ENCODE data around the gene C11orf52.
"Not testable (repeated sequence)": the region's sequence is repeated elsewhere in the genome, so short reads cannot be mapped to it uniquely, and the experiment has no call there.

Gene C11orf52

DNA sequence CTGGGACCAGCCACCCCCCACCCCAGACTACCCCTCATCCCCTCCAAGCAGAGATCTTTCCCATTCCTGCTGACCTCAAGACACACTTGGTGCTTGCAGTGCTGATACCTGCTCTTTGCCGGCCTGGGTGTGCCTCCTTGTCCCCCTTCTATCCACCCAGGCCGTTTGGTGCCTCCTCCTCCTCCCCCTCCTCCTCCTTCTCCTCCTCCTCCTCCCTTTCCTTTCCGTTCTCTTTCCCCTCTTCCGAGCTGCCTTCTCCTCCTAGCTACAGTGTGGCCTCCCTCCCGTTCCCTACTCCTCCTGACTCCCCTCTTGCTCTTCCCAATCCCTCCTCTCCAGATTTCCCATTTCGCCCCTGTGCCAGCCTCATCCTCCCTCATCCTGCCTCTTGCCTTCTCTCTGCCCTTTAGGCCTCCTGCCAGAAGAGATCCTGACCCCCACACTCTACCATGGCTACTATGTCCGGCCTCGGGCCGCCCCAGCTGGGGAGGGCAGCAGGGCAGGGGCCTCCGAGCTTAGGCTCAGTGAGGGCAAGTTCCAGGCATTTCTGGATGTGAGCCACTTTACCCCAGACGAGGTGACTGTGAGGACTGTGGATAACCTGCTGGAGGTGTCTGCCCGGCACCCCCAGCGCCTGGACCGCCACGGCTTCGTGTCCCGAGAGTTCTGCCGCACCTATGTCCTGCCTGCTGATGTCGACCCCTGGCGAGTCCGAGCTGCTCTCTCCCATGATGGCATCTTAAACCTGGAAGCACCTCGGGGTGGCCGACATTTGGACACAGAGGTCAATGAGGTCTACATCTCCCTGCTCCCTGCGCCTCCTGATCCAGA lies 5.5 kb upstream of the C11orf52 start:
- DNase-seq: no peak

DNA sequence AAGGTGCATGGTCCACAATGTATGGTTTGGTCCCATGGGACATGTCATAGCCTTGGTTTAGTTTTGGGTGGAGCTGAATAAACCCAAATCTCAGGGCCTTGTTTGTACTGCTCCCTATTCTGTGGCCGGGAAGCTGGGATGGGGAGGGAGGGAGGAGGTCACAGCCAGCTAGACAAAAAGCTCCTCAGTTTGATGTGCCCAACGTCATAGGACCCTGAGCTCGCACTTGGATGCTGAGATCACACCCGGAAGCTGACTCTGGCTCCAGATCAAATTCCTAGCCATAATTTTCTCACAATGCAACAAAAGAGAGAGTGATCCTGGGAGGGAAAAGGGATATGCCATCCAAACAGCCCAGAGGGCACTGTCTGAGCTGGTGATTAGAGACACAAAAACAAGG lies 4.7 kb upstream of the C11orf52 start:
- peak; percentile 20 for DNase-seq

DNA sequence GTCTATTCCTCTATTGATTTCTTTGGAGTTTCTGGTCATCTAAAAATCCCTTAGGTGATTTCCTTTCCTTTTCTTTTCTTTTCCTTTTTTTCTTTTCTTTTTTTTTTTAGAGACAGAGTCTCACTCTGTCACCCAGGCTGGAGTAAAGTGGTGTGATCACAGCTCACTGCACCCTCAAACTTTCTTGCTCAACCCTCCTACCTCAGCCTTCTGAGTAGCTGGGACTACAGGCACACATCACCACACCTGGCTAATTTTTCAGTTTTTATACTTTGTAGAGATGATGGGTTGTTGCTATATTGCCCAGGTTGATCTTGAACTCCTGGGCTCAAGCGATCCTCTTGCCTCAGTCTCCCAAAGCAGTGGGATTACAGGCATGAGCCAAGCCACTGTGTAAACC lies 1.9 kb upstream of the C11orf52 start:
- no peak for DNase-seq

DNA sequence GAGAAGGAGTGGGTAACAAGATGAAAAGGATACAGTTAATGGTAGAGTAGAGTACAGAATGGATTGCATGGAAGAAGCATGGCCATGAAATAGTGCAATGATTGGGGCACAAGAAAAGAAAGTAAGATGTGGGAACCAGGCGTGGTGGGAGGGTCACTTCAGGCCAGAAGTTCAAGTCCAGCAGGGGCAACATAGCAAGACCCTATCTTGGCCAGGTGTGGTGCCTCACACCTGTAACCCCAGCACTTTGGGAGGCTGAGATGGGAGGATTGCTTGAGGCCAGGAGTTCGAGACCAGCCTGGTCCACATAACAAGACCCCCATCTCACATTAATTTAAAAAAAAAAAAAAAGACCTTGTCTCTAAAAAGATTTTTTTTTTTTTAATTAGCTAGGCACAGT lies 1.4 kb upstream of the C11orf52 start:
- no peak for DNase-seq

DNA sequence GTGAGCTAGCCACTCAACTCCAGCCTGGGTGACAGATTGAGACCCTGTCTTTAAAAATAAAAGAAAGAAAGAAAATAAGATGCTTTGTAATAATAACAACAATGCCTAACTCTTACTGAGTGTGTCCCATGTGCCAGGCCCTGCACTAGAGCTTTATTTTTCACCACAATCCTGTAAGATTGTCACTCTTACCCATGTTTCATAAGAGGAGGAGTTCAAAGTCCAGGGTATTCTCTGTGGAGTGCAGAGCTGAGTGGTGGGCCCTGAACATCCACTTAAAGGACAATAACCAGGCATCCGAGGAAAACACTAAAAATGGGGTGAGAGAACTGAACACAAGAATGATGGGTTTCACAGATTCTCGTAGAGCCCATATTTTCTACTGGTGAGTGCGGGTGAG lies 925 bp upstream of the C11orf52 start:
- no peak for DNase-seq

DNA sequence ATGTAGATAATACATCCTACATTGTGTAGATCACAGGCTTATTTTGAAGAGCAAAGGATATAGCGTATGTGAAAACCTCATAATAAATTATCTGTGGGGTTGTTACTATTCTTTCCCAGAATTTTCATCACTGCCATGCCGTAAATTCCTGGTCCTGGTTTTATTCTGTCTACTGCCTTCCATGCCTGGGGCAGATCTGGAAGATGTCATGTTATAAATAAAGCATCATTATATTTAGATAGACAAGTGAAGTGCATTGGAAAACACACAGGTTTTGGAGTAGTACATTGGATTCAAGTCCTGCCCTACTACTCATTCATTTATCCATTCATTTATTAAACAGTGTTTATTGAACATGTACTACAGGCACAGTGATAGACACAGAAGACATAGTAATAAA lies 2.2 kb downstream of the C11orf52 start:
- DNase-seq: no peak

DNA sequence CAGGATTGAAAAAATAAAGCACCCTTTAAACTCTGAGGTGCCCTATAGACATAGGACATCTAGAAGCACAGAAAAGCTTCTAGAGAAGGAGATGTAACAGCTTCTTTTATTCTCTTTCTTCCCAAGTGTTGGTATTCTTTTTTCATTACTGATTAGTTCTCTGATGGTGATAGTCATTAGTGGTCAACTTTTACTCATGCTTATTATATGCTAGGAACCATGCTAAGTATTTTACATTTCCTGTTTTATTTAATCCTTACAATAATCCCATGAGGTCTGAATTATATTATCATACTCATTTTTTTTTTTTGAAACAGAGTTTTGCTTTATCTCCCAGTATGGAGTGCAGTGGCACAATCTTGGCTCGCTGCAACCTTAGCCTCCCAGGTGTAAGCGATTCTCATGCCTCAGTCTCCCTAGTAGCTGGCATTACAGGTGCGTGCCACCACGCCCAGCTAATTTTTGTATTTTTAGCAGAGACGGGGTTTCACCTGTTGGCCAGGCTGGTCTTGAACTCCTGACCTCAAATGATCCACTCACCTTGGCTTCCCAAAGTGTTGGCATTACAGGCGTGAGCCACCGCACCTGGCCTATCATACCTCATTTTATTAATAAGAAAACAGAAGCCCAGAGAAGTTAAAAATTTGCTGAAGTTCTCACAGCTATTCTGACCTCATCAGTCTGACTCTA lies 3.0 kb downstream of the C11orf52 start:
- DNase-seq: no peak

DNA sequence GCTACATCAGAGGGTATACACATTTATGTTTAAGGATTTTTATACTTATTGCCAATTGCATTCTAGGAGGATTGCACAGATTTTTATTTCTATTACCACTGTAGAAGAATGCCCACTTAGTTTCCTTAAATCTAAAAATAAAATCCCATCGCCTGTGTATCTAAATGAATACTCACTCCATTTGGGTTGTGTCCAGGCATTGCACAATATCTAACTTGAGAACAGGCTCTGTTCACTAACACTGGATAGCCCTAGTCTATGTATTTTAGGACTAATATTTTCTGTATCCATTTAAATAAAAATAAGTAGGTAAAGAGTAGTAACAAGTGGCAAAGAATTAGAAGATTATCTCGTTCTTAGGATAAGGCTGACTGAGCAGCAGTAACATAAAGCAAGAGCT lies 4.1 kb downstream of the C11orf52 start:
- no peak for DNase-seq

DNA sequence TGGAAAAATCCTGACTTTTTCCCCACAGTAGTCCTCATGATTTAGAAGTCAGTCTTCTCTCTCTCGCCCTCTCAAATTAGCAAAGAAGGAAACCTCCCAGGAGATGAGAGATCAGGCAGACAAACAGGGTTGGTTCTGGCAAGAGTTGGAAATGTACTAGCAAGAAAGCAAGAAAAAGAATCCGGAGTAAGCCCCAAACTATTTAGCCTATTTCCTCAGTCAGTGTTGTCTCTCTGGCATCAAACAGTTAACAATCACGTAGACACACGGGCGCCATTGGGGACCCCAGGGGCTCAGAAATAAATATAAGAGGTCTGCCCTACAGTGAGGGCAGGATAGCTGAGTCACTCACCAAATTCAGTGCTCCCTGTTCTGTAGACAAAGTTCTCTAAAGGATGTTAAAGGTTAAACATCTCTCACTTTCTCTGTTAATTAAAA lies 4.7 kb downstream of the C11orf52 start:
- no peak for DNase-seq

DNA sequence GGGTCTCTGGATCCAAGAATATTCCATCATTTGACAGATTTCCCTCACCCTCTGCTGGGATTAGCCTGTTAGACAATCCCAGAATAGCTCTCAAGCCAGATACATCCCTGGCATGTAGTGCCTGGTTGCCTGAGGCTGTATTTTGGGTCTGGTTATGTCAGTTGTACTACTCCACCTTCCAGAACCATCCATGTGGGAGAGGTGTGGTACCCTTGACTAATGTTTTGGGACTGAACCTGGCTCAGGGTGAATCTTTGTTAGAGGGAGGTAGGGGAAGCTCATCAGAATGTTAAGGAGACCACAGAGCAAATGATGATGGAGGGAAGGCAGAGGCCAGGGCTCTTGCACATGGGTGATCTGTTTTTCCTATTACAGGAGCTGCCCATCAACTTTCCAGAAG lies 5.2 kb downstream of the C11orf52 start:
- no peak for DNase-seq

DNA sequence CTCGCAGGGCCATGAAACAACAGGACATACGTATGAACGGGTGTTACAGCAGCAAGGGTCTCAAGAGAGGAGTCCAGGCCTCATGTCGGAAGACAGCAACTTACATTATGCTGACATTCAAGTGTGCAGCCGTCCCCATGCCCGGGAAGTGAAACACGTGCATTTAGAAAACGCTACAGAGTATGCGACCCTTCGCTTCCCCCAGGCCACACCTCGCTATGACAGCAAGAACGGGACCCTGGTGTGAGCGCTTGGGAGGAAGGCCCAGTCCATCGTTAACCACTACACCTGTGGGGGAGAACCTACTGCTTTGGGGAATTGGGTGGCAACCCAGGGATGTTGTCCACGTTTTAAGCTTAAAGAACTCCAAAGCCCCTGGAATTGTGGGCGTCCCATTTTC lies 7.2 kb downstream of the C11orf52 start:
- DNase-seq: no peak

DNA sequence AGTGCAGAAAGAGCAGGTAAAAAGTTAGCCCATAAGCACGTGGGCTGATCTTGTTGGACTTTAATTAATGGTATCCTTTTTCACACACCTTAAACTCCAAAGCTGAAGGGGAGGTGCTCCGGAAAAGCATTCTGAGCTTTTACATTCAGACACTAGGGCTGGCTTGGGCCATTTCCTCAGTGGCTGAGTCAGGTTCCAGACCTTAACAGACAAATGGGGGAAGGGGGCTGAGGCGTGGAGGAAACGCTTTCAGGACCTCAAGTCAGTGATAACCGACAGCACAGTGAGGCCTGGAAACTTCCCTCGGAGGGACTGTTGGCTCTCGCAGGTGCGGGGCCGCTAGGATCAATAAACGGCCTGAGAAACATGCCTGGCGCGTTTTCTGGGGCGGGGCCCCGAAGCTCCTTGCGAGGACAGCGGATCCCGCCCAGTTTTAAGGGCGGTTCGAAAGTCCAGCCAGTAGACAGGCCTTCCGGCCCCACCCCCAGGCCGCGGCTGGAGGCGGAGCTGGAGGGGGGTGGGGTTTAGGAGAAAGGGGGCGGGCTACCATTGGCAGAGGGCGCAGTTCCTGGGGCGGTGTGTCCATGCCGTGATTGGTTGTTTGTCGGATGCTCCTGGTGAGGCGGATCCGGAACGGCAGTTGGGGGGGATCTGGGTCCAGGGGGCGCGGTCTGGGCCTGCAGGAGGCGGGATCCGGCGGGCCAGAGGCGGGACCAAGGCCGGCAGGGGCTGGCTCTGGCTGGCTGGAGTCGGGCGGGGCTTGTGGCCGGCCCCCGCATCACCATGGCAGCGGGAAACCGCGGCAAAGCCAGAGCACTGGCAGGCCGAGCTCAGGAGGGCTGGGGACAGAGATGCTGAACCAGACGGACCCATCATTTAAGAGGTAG lies 8.0 kb downstream of the C11orf52 start:
- peak; percentile 99 for DNase-seq

DNA sequence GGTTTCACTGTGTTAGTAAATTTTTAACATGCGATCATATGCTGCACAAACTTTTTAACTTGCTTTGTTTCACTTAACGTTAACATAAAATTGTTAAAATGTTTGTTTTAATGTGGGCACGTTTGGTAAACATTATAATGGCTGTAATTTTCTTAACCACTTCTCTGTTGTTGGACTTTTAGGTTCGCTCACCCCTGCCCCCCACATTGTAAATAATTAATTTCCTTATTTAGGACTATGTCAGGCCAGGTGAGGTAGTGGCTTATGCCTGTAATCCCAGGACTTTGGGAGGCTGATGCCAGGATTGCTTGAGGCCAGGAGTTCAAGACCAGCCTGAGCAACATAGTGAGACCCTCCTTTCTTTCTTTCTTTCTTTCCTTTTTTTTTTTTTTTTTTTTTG lies 11.8 kb downstream of the C11orf52 start:
- no peak for DNase-seq

DNA sequence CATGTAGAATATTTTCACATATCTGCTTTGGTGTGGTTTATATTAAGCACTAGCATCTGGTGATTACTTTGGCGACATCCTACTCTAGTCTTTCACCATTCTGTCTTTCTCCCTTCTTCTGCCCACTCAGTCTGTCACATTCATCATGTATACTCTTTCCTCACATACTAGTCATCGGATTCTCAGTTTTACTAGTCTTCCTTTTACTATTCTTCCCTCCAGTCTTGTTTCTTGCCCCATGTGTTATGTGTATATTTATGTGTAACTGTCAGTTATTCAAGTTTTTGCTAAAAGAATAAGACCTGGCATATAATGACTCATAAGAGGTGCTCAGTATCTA lies 13.9 kb downstream of the C11orf52 start:
- no peak for DNase-seq

DNA sequence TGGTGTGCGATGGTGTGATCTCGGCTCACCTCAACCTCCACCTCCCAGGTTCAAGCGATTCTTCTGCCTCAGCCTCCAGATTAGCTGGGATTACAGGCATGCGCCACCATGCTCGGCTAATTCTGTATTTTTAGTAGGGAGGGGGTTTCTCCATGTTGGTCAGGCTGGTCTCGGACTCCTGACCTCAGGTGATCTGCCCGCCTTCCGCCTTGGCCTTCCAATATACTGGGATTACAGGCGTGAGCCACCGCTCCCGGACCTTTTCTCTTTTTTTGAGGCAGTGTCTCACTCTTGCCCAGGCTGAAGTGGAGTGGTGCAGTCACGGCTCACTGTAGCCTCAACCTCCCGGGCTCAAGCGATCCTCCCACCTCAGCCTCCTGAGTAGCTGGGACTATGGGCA lies 14.5 kb downstream of the C11orf52 start:
- not testable (repeated sequence) for DNase-seq

DNA sequence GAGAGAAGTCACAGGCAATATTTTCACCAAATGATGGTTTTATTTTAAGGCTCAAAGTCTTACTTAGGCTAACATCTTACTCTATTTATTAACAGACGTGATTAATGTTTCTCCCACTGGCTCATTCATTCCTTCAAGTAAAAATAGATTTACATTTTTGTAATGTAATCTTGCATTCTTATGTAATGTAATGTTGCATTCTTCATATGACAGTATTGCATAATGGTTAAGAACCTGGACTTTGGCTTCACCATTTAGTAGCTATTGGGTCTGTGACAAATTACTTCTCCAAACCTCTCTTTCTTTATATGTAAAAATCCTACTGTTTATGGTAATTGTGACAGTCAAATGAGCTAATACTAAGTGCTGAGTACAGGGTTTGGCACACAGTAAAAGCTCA lies 15.2 kb downstream of the C11orf52 start:
- DNase-seq: no peak

DNA sequence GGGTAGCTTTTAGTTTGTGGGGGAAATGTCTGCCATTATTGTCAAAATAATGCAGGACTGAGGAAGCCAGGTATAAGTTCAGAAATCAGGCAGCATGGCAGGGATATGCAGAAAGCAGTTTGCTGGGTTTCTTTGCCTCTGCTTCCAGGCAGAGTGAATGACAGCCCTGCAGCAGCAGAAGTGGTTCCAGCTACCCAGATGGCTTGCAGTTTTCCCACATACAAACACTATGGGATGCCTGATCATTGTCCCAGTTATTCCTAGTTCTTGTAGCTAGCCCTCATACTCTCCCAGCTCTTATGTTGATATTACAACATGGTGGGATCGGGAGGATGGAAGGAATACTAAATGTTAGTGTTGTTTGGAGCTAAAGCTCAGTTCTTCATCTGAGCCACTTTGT lies 15.6 kb downstream of the C11orf52 start:
- no peak for DNase-seq

DNA sequence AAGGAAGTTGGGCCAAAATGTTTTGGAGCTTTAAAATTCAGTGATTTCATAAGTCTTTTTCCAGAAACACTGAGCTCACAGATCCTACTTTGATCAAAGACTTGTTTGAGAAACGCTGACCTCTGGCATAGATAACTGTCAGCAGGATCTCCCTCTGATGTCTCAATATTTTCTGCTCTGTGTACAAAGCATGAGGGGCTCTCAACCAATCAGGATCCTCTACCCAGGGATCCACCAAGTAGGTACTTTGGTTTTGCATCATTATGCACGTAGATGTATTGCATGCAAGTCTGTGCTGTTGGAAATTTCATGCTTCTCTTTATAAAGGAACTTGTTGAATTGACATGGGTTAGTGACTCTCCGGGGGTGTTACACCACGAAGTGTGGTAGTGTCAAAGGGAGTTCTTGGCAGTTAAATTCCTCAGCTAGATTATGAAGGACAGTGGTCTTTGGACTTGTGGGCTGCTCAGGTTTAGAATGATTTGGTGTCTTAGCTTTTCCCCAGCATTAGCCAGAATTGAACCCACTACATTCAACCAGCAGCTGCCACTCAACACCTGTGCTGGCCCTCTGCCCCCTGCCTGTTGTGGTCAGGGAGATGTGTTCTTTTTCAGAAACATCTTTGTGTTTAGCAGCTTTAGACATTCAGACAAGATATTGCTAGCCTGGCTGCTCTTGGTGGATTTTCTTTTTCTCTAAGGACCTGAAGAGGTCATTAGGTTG lies 16.8 kb downstream of the C11orf52 start:
- no peak for DNase-seq

DNA sequence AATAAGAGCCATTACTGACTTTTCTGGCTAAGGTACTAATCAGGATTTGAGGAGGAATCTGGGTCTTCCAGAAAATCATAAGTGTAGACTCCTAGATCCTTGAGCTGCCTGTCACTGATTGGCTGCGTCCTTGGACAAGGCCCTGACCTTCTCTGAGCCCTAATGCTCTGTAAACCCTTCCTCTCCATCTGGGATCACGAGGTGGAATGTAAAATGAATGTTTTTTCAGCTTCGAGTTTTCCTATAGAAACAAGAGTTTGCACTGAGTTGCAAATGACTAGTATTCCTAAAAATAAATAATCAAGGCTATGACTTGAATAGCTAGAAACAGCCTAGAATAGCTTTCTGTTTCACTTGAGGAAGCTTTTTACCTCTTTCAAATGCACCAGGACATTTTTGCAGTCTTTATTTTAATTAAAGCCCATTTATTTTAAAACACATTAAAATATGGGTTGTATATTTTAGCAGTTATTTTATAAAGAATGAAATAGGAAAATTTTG lies 17.4 kb downstream of the C11orf52 start:
- DNase-seq: no peak

DNA sequence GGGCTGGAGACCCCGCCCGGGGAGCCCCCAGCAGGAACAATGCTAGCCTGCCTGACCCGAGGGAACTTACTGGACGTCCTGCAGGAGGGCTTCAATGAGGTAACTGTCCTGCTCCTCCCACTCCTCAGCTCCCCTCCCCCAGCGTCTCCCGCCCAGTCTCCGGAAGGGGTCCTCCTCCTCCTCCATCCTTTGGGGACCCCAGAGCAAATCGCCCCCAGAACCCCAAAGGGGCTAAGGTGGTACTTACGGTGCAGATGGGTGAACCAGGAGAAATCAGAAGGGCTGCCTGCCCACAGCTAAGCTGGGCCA lies 18.7 kb downstream of the C11orf52 start:
- no peak for DNase-seq

DNA sequence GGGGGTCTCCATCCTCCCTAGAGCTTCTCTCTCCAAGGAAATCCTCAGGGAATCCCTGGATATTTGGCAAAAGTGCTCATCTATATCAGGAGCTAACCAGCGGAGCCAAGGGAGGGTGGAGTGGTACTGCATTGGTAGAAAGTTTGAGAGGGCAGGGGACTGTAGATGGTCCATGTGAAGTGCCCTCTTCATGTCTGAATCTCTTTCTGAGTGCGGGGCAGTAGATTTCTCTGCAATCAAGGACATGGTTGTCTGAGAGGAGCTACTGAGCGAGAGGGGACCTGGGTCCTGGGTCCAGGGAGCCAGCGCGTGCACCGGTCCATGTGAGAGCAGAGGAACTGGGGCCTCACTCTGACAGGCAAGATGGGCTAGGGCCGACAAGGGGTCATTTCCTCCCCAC lies 19.1 kb downstream of the C11orf52 start:
- DNase-seq: no peak

DNA sequence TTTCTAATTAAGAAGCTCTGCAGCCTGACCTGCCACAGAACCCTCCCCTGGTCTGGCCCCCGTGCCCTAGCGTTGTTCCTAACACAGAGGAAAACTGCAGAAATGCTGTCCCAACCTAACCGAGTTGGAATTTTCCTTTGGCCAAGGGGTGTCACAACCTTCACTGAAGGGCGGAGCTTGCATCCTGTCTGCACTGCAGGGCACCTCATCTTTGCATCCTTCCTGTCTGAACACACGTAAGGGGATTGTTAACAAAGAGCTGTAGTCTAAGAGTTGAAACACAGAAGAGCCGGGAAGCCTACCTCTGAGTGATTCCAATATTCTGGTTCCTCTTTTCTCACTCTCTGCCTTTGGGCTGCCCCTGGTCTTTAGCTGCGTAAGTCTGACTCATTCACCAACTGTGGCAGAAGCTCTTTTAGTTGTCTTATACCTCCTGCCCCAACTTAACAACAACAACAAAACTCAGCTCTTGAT lies 20.0 kb downstream of the C11orf52 start:
- DNase-seq: peak; percentile 24
